Measurements from ENCODE around the gene DARS2.

DARS2 gene

GRCh38 chr1:173887627-173888026, 63.2 kb downstream of the DARS2 start:
- DNase-seq (ENCODE audit: low read depth), result no peak

GRCh38 chr1:173888749-173889148, 64.3 kb downstream of the DARS2 start:
- no peak for DNase-seq (ENCODE audit: low read depth)

- no peak for DNase-seq (ENCODE audit: low read depth)
Measured at GRCh38 chr1:173889885-173890284, 65.4 kb downstream of the DARS2 start.

GRCh38 chr1:173893611-173894010, 69.1 kb downstream of the DARS2 start:
- DNase-seq (ENCODE audit: low read depth), result no peak

- DNase-seq (ENCODE audit: low read depth), result no peak
Measured at GRCh38 chr1:173894189-173894588, 69.7 kb downstream of the DARS2 start.

GRCh38 chr1:173900427-173900826, 76.0 kb downstream of the DARS2 start:
- no peak for DNase-seq (ENCODE audit: low read depth)

GRCh38 chr1:173900992-173901391, 76.5 kb downstream of the DARS2 start:
- DNase-seq (ENCODE audit: low read depth), result no peak

- no peak for DNase-seq (ENCODE audit: low read depth)
Measured at GRCh38 chr1:173903827-173904531, 79.5 kb downstream of the DARS2 start.

Data from stimulated activated CD8-positive, alpha-beta memory T cell treated with anti-CD3 and anti-CD28 coated beads, Interleukin-4, amount 100 ng/mL, for 24 hours (primary cell).